Spleen (tissue), 7 donors: Measurements from ENCODE around the gene RUFY3.

ENCODE experiments used
- POLR2A ChIP-seq, 3 donors: fragments of 450-650 bp; IDR thresholded peaks; one replicate each; pipeline ENCODE4 v1.5.1; 2017; ENCODE audit warnings: antibody characterized with exemption in 3 of 3, mild to moderate bottlenecking in 1 of 3
- POLR2AphosphoS5 ChIP-seq, 3 donors: sonication (generic); formaldehyde crosslinking; IDR thresholded peaks; one replicate each; pipeline ENCODE4 v1.5.1; 2017; ENCODE audit warnings: antibody characterized with exemption in 3 of 3
- TF ChIP-seq, protein P1 (sequence below), 11 experiments: fragments of 200-600 bp in 7 of 11; fragments of 450-650 bp in 4 of 11; sonication (generic) in 4 of 11; IDR thresholded peaks in 8 of 11; conservative IDR thresholded peaks in 3 of 11; 1 replicate in 7 of 11; 2 replicates in 4 of 11; pipeline versions ENCODE4 v1.4.0 to v1.8.0; 2016 to 2021; ENCODE audit warnings: antibody characterized with exemption in 11 of 11, inconsistent platforms in 4 of 11, mild to moderate bottlenecking in 1 of 11
- donor health status: DM: no; HTN: no; CAD: no; lungs with moderate emphysema.
- donor health status: DM: no; HTN: no; CAD: no.
- donor health status: DM: no; HTN: no; CAD: no.

GRCh38 chr4:70839589-70840093 is 117.9 kb downstream of the RUFY3 start, which contains the start of gene GRSF1:
- TF ChIP-seq, protein P1, sequence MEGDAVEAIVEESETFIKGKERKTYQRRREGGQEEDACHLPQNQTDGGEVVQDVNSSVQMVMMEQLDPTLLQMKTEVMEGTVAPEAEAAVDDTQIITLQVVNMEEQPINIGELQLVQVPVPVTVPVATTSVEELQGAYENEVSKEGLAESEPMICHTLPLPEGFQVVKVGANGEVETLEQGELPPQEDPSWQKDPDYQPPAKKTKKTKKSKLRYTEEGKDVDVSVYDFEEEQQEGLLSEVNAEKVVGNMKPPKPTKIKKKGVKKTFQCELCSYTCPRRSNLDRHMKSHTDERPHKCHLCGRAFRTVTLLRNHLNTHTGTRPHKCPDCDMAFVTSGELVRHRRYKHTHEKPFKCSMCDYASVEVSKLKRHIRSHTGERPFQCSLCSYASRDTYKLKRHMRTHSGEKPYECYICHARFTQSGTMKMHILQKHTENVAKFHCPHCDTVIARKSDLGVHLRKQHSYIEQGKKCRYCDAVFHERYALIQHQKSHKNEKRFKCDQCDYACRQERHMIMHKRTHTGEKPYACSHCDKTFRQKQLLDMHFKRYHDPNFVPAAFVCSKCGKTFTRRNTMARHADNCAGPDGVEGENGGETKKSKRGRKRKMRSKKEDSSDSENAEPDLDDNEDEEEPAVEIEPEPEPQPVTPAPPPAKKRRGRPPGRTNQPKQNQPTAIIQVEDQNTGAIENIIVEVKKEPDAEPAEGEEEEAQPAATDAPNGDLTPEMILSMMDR (IDR thresholded peaks at IDR 0.05 in 8 of 11, conservative IDR thresholded peaks at IDR 0.05 in 3 of 11), result peak in 1 of 11 experiments; percentile 26
- TF ChIP-seq POLR2AphosphoS5 (IDR thresholded peaks at IDR 0.05), result peak; percentile 81 to 91 (median 88)
- peak in 1 of 3 donors; percentile 20 for TF ChIP-seq POLR2A (IDR thresholded peaks at IDR 0.05)
